NCI-H748 treated with DMSO at 0.1 percent for 48 hours (cell line): ENCODE results near the gene PADI2.

Source experiments
- DNase-seq: peaks from one replicate; lab custom pipeline; 2025; lab: John Stamatoyannopoulos, UW

PADI2 gene

DNA sequence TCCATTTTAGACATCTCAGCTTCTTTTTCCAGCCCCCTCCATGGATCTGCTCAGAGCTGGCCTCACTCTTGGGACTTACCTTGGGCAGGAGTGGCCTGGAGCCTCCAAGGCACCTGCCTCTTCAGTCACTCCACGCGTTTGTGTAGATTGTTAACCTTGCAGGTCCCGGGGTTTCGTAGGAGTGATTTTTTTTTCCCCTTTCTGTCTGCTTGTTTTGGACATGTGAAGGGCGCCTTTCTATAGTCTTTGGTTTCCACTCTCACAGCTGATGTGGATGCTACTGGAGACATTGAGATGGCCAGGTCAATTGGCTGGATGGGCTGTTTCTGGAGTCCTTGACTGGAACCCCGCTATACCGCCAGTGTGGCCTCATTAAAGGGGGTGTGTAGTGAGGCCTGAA, 63.5 kb downstream of the PADI2 start:
- no peak for DNase-seq

DNA sequence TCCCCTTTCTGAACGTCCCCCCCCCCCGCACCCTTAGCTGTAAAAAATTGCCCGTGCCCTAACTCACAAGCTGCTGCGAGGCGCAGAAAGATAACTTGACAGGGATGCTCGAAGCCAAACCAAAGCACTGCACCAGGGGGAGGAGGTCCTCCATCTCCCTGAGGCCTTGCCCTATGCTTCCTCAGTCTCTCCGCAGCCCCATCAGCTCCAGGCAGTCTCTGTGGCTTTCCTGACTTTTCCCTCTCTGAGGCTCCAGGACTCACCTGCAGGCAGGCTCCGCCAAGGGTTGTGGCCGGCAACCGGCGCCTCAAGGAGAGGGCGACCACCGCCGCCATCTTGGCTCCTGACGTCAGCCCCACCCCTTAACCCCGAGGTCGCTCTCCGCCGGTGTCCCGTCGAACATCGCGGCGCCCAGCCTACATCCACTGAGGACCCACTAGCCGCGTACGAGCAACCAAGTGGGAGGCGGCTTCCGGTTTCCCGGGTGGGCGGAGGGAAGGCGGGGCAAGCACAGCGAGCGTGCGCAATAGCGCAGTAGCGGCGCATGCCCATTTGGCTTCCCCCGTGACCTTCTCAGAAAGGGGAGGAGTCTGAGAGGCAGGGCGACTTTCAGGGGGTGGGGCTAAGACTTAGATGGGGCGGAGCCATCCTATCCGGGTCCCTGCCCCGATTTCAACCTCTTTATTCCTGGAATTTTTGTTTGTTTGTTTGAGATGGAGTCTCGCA, 65.4 kb downstream of the PADI2 start, which contains the start of gene SDHB:
Gene SDHB (minus strand): TSS at position 348 of the 726 bp plus-strand sequence. CDS start 13 bp downstream, at position 335.
- DNase-seq, result peak; percentile 75

DNA sequence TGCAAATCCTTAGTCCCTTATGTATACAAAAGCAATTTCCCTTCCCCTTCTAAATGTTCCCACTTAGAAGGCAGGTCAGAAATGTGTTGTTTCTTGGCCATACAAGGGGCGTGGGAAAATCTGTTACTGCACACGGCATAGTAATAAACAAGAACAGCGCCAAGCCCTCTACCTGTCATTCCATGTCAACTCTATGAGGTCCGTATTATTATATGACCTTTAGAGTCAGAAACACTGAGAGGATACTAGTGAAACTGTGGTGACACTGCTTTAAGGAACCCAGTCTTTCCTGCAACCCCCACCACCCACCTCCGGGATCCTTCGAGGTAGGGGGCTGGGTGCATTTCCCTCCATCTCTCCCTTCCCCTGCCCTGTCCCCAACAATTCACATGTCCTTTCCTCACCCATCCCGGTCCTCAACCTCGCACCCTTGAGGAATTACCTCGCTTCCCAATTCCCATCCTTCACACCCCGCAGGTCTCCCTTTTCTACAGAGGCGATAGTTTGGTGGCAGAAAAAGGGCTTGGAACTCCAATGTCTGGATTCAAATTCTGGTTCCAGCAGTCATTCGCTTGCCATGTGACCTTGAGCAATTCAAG, 66.1 kb downstream of the PADI2 start:
- no peak for DNase-seq

DNA sequence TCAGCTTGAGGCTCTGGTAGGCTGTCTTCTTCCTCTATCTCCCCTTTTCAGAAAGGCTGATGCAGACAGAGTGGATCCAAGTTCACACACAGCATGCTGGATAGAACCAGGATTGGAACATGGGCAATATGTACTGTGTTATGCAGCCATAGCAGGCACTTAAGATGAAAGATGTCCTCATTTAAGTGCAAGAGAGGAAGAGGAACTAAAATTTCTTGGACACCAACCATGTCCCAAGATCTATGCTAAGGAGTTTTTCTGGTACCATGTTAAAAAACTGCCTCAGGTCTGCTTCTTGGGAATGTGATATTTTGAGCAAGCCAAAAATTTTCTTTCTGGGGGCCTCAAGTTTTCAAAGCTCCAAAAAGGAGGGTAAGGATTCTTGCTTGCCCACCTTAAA, 66.6 kb downstream of the PADI2 start:
- no peak for DNase-seq

DNA sequence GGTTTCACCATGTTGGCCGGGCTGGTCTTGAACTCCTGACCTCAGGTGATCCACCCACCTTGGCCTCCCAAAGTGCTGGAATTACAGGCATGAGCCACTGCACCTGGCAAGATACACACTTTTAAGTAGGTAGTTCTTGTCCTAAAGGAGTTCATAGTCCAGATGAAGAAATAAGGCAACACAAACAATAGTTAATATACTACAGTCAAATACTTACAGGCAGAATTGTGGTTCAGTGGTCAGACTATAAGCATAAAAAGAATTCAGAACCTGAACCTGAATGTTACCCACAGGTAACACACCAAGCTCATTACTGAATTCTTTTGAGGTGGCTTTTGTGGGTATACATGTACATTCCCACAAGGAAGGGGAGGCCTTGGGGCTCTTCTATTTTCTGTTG, 67.2 kb downstream of the PADI2 start:
- no peak for DNase-seq

DNA sequence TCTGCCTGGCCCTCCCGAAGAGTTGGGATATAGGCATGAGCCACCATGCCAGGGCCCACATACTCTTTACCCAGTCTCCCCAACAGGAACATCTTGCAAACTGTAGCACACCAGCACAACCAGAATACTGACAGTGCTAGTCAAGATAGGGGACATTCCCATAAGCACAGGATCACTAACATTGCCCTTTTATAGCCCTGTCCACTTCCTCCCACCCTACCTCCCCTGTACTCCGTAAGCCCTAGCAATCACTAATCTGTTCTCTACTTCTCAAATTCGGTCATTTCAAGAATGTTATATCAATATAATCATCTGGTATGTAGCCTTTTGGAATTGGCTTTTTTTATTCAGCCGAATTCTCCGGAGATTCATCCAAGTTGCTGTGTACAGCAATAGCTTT, 71.3 kb downstream of the PADI2 start:
- DNase-seq, result no peak

DNA sequence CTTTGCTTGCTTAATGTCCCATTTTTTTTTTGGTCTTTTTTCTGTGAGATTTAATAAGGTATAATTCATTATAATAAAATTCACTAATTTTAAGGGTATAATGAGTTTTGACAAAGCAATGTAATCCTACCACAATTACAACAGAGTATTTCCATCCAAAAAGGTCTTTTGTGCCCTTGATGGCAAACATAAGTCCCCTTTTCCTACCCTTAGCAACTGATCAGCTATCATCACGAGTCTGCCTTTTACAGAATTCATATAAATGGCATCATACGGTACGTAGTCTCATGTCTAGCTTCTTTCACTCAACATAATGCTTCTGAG, 73.0 kb downstream of the PADI2 start:
- no peak for DNase-seq

DNA sequence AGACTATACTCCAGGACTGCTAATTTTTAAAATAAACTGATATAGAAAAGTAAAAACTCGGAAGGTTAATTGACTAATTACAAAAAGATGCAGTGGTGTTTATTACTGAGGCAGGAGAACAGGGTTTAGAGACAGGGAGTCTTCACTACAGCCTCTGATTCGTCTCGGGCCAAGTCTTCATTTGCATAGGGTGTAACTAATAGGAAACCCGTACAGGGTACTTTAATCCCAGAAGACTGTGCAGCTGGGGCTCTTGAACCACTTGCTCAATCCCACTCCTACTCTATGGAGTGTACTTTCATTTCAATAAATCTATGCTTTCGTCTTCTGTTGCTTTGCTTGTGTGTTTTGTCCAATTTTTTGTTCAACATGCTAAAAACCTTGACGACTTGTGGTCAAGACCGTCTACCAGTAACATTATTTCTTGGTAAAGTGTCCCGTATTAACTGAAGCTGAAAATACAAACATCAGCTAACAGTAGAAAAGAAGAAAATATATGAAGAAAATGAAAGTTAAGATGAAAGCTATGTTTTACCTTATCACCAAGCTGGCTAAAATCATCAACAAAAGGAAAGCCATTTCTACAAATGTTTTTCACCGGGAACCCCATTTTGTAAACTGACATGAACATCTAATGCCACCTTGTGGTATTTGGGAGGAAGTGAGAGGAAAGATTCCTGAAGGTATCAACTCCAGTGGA, 73.5 kb downstream of the PADI2 start:
- peak; percentile 36 for DNase-seq

DNA sequence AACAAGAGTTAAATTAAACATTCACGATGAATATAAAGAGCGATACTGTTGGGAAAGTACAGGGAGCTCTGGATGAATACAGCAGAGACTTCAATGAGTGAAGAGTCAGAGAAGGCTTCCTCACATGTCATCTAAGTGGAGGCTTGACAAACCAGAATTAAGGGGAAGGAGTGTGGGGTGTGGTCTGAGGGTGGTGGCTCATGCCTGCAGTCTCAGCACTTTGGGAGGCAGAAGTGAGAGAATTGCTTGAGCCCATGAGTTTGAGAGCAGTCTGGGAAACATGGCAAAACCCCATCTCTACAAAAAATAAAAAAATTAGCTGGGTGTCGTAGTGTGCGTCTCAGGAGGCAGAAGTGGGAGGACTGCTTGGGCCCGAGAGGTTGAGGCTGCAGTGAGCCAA, 74.1 kb downstream of the PADI2 start:
- no peak for DNase-seq

DNA sequence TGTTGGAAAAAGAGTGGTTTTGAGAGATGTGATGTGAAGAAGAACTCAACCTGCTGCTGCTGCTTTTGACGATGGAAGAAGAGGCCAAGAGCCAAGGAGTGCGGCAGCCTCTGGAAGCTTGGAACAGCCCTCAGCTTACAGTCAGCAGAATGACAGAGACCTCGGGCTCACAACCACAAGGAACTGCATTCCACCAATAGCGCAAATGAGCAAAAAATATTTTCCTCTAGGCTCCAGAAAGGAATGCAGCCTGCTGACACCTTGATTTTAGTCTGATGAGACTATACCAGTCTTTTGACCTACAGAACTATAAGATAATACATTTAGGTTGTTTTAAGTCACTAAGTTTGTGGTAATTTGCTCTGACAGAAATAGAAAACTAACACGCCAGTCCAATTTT, 75.6 kb downstream of the PADI2 start:
- no peak for DNase-seq

DNA sequence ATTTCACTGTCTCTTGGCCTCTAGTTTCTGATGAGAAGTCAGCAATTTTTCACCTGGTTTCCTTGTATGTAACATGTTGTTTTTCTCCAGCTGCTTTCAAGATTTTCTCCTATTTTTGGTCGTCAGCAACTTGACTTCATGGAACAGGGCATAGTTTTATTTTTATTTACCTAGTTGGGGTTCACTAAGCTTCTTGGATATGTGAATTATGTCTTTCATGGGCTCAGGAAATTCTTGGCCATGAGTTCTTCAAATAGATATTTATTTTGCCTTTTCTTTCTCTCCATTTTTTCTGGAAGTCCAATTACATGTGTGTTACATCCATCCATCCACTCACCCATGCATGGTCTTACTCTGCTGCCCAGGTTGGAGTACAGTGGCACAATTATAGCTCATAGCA, 79.1 kb downstream of the PADI2 start:
- DNase-seq, result no peak

DNA sequence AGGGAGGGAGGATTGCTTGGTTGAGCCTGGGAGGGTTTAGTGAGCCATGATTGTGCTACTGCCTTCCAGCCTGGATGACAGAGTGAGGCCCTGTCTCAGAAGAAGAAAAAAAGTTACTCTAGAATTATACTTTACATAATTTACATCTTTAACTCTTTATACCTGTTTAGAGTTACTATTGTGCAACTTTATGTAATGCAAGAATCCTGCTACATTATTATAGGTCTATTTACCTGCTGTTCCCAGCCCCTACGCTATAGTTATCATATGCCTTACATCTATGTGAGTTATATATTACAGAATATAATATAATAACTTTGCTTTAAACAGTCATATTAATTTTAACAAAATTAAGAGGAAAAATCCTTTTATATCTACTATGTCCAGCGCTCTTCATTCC, 79.7 kb downstream of the PADI2 start:
- no peak for DNase-seq

DNA sequence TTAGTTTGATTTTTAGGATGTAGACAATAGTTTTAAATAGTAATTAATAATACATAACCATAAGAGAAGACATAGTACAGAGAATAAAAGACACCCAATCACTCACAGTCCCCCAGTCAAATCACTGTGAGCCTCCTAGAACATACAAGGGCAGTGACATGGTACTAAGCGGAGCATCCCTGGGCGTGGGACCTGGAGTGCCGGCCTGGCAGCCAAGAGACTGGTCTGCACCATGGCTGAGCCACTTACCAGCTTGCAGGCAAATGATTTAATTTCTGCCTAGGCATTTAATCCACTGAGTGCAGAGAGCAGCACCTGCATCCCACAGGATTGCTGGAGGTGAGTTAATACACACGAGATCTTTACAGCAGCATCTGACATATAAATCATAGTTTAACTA, 85.8 kb downstream of the PADI2 start:
- DNase-seq, result no peak

DNA sequence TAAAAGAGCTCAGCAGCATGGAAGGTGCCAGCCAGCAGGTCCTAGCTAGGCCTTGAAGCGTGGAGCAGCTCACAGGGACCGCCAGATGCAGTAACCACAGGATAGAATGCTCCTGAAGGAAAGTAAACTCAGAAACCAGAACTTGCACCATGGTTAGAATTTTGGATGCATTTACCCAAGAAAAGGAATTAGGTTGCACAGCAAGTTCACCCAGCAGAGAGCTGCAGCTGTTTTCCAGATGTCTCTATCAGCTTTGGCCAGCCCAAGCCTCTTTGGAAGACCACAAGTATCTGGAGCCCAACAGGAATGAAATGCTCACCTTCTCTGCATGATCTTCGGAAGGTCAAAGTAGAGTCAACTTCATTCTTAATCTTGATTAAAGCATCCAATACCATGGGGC, 86.5 kb downstream of the PADI2 start:
- no peak for DNase-seq

DNA sequence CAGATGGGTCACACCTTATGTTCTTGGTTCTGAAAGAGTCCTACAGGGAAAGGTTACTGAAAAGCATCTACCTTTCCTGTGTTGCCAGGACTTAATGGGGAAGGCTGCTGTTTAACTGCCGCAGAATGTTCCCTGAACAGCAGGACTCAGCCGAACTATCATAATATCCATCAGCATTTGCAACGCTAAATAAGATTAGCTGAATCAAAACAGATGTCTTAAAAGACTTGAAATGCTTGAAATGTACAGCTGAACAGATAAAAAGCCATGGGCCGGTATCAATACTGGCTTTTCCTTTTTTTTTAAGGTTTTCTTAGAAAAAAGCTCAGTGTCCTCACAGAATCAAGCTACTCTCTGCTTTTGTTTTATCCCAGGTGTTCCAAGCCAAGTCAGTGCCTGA, 87.8 kb downstream of the PADI2 start:
- DNase-seq, result no peak

DNA sequence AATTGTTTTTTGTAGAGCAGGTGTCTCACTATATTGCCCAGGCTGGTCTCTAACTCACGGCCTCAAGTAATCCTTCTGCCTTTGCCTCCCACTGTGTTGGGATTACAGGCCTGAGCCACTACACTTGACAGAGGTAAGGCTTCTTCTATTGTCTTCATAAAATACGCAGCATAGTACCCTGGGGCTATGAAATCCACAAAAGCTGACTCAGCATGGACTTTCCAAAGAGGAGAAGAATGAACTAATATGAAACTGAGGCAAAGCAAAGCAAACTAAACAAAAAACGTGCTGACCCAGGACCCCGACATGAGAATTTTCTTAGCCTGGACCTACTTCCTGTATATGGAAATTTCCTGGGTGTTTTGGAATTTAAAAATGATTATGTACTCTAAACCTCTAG, 89.0 kb downstream of the PADI2 start:
- DNase-seq, result no peak

DNA sequence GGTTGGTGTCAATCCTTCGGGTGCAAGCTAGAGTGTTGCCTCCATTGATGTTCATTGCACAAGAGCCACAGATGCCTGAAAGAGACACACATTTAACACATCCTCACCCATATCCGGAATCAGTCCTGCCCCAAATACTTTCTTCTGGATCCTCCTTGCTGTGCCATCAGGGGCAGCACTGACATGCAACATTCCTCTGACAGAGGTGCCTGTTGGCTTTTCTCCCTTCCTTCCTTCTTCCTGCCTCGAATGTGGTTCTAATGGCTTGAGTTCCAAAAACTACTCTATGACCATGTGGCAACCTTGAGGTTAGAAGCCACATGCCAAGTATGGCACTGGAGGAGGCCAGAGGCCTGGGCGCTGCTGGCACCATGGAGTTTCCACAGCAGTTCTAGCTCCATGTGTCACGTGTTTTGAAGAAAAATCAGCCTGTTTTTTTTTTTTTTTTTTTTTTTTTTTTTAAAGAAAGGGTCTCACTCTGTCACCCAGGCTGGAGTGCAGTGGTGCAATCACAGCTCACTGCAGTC, 90.5 kb downstream of the PADI2 start:
- no peak for DNase-seq

DNA sequence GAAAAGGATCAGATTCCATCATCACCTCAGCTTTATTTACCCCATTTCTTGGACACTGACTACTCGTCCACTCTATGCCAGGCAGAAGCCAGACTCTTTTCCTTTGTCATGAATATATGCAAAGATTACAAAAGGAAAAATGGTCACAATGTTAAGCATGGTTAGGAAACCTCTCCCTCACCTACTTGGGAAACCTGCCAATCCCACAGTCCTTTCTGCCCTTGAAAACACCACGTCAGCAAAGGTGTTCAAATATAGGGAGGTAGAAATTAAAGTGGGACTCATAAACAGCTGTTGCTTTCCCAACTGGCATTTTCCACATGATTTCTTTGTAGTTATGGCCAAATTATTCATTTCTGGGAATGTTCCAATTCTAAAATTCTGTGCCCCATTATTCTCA, 91.4 kb downstream of the PADI2 start:
- DNase-seq, result no peak

DNA sequence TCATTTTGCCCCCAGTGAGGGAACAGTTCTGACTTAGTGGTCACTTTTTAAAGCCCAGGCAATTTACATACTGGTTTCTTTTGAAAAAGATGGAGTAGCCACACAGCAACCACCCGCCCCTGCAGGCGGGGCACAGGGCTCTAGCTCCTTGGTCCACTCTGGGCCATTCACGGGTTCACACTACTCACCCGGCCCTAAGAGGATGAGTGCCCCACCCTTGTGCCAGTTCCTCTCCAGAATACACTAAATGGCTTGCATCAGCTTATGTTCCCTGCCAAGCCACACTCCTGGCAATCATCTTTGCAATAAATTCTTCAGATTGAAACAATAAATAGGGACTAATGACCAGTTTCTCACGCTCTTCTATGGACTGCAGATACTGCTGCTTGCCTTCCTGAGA, 91.8 kb downstream of the PADI2 start:
- no peak for DNase-seq

DNA sequence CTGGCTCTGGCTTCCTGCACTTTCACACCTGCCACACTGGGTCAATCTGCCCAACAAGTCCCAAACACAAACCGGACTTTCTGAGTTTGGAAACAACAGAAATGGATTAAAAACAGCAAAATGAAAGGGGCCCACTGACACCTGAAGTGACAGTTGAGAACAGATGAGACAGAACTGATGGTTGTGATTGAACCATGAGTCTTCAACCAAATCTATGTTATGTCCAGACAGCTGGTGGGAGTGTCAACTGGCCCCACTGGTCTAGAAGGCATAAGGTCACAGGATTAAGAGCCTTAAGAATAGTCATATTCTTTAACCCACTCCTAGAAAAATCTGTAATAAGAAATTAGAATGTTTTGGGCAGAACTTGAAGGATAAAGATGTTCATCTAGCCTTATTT, 94.5 kb downstream of the PADI2 start:
- DNase-seq, result no peak

DNA sequence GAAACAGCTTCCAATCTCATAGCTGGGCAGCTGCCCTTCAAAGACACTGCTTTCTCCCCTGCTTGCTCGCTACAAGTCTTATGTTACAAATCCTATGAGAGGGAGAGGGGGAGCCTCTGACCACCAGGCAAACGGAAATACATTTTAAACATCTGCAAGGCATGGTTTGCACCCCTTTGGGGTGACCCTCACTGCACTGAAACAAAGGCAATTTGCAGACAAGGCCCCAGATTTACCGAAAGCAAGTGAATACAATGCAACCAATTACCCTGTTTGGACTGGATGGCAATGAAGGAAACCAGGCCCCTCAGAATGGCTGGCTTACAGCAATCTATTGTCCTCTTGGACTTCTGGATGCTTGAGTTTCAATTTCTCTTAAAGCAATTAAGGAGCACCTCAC, 95.7 kb downstream of the PADI2 start:
- DNase-seq, result no peak

DNA sequence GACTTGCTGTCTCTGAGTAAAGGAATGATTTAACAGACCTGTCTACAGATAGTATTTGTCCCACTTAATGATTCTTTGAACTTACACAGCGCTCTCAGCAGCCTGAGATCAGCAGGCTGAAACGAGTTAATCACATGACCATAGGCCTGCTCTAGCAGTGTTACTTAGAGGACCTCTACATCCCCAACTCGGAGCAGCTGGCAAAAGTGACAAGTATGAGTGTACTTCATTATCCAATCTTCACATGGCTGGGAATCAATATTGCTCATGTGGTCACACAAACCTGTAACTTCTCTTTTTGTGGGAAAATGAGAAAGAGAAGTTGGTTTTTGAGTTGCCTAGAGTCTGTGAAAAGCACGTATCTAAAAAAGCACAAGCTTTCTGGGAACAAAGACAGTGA, 96.1 kb downstream of the PADI2 start:
- no peak for DNase-seq

DNA sequence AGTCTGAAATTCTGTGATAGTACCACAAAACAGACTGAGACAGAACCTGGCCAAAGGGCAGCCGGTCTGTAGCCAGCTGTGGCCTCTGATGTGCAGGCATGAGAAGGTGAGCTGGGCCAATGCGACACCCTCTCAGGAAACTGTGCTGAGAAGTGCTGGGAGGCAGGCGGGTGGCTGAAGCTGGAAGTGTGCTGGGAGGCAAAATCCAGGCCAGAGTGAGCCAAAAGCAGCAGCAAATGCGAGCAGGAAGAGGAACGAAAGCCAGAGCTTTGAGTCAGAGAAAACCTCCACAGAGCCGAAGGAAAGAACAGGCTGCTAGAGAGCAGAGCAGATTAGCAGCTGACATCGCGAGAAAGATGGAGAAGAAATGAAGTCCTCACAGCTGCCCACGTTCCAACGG, 97.4 kb downstream of the PADI2 start:
- DNase-seq, result no peak
